ENCODE results near the gene METTL1.
"Not testable (repeated sequence)": the region's sequence is repeated elsewhere in the genome, so short reads cannot be mapped to it uniquely, and the experiment has no call there.

Gene METTL1

GRCh38 chr12:57797933-57798332, 26.0 kb upstream of the METTL1 start:
- DNase-seq (ENCODE audit: low read depth) = no peak

GRCh38 chr12:57796996-57797395, 25.1 kb upstream of the METTL1 start:
- DNase-seq (ENCODE audit: low read depth) = no peak

- DNase-seq (ENCODE audit: low read depth) = no peak
Observed at GRCh38 chr12:57795354-57795753, 23.4 kb upstream of the METTL1 start.

GRCh38 chr12:57793920-57794319, 22.0 kb upstream of the METTL1 start:
- no peak for DNase-seq (ENCODE audit: low read depth)

GRCh38 chr12:57783861-57784260, 12.0 kb upstream of the METTL1 start:
- no peak for DNase-seq (ENCODE audit: low read depth)

- no peak for DNase-seq (ENCODE audit: low read depth)
Observed at GRCh38 chr12:57783466-57783801, 11.5 kb upstream of the METTL1 start.

GRCh38 chr12:57782608-57783465, 10.9 kb upstream of the METTL1 start, which contains the start of gene TSFM:
Gene TSFM (plus strand): TSS chr12:57782787. CDS start chr12:57782802, 15 bp downstream.
- DNase-seq (ENCODE audit: low read depth) = peak; percentile 93

GRCh38 chr12:57782243-57782607, 10.3 kb upstream of the METTL1 start:
- DNase-seq (ENCODE audit: low read depth) = no peak

- no peak for DNase-seq (ENCODE audit: low read depth)
Observed at GRCh38 chr12:57781801-57782200, 9.9 kb upstream of the METTL1 start.

- DNase-seq (ENCODE audit: low read depth) = no peak
Observed at GRCh38 chr12:57781244-57781643, 9.3 kb upstream of the METTL1 start.

GRCh38 chr12:57780284-57780897, 8.5 kb upstream of the METTL1 start:
- no peak for DNase-seq (ENCODE audit: low read depth)

GRCh38 chr12:57779736-57780135, 7.8 kb upstream of the METTL1 start:
- DNase-seq (ENCODE audit: low read depth) = no peak

GRCh38 chr12:57777911-57778310, 6.0 kb upstream of the METTL1 start:
- DNase-seq (ENCODE audit: low read depth) = no peak

- no peak for DNase-seq (ENCODE audit: low read depth)
Observed at GRCh38 chr12:57777367-57777766, 5.5 kb upstream of the METTL1 start.

GRCh38 chr12:57776247-57776587, 4.3 kb upstream of the METTL1 start:
- no peak for DNase-seq (ENCODE audit: low read depth)

GRCh38 chr12:57775563-57776246, 3.8 kb upstream of the METTL1 start:
- no peak for DNase-seq (ENCODE audit: low read depth)

GRCh38 chr12:57775044-57775443, 3.1 kb upstream of the METTL1 start:
- no peak for DNase-seq (ENCODE audit: low read depth)

GRCh38 chr12:57774634-57775033, 2.7 kb upstream of the METTL1 start:
- DNase-seq (ENCODE audit: low read depth) = not testable (repeated sequence)

GRCh38 chr12:57772429-57773322, 771 bp upstream of the METTL1 start, which contains the start of gene EEF1AKMT3:
Gene EEF1AKMT3 (plus strand): TSS chr12:57772614. CDS start chr12:57772725, 111 bp downstream.
- DNase-seq (ENCODE audit: low read depth) = no peak

- DNase-seq (ENCODE audit: low read depth) = peak; percentile 55
Observed at GRCh38 chr12:57771236-57771872, 551 bp downstream of the METTL1 start.

- no peak for DNase-seq (ENCODE audit: low read depth)
Observed at GRCh38 chr12:57770734-57771133, 1.2 kb downstream of the METTL1 start.

- DNase-seq (ENCODE audit: low read depth) = no peak
Observed at GRCh38 chr12:57769594-57769993, 2.3 kb downstream of the METTL1 start.

Data from activated T-helper 1 cell treated with Interleukin-2 at 50 U/mL for 16 hours (primary cell).